ENCODE measurements around the gene ZNF678. TPM values are rescaled to one million over a fixed set of nuclear protein-coding genes. Genes with fewer than 3 reads are reported as not detected.
A peak's percentile ranks its signal among the peaks of the same experiment; 100 is the strongest.

ZNF678 gene
- total and polyA plus RNA-seq, 9 of the 15 experiments (the other 6 are each of a cell fraction or from before 2014, with no cell fraction given), result 3.0 to 16.8 (median 8.0) TPM

DNA sequence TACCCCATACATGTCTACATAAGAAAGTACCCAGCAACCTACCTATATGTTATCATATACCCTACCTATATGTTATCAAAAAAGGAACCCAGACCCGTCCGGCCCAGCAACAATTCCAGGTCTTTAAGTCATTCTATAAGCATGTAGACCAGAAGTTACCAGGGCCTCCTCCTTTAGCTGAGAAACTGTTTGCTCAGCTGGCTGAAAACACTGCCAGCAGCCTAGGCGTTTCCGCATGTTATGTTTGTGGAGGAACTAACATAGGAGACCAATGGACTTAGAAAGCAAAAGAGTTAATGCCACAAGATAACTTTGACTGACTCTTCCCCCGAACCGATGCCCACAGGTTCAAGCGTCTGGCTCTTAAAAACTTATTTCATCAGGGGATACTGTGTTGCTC lies 7.1 kb upstream of the ZNF678 start (continued):
- TF ChIP-seq ZNF830 (CRISPR knock-in tag; IDR thresholded peaks at IDR 0.05) (no peak), ZNF785 (CRISPR knock-in tag; IDR thresholded peaks at IDR 0.05) (no peak)

DNA sequence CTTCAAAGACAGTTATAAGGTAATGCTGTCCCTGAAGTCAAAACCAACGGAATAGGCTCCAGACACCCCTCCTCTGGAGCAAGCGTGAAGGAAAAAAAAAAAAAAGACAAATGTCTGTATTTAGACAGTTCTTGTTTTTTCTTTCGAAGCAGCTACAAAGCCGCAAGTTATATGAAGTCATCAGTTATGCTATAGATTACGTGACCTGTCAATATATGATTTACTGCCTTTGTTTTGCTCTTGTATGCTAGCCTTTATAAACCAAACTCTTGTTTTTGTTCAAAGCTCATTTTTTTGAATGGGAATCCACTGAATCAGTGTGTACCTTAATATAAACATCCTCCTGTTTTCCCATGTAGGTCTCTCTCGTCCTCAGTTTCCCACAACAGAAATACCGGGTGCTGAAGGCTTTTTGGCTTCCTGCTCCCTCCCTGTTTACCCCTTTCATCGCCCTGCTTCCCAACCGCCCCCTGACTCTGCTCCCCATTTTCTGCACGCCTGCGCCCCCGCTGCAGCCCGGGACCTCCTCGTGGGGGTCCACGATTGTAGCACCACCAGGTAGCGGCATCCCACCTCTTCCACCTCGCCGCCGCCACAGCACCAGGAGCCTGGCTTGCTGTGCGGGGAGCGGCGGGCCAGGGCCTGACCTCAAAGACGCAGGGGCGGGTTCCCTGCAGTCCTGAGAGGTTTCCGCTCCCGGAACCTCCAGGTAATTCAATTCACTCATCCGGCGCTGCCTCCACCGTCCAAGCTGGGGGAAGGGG lies 5.2 kb upstream of the ZNF678 start:
- ATAC-seq (no peak), FAIRE-seq (no peak), DNase-seq (ENCODE audit: extremely low read depth in 1 of 4, low spot score in 3 of 4) (no peak)
- H3K4me3 ChIP-seq, result no peak overlapping the region
- TF ChIP-seq NFIC (IDR thresholded peaks at IDR 0.05), result no peak
- no peak for TF ChIP-seq HOXB6 (CRISPR knock-in tag; IDR thresholded peaks at IDR 0.05; ENCODE audit: borderline replicate concordance)
- 0 out of 2 replicates have a peak, but pooled peaks have one; percentile 33 for TF ChIP-seq MBD1 (CRISPR knock-in tag; IDR thresholded peaks at IDR 0.05)
- peak; percentile 57 for TF ChIP-seq MEIS2 (IDR thresholded peaks at IDR 0.05; ENCODE audit: partially characterized antibody)
- TF ChIP-seq, protein P1, sequence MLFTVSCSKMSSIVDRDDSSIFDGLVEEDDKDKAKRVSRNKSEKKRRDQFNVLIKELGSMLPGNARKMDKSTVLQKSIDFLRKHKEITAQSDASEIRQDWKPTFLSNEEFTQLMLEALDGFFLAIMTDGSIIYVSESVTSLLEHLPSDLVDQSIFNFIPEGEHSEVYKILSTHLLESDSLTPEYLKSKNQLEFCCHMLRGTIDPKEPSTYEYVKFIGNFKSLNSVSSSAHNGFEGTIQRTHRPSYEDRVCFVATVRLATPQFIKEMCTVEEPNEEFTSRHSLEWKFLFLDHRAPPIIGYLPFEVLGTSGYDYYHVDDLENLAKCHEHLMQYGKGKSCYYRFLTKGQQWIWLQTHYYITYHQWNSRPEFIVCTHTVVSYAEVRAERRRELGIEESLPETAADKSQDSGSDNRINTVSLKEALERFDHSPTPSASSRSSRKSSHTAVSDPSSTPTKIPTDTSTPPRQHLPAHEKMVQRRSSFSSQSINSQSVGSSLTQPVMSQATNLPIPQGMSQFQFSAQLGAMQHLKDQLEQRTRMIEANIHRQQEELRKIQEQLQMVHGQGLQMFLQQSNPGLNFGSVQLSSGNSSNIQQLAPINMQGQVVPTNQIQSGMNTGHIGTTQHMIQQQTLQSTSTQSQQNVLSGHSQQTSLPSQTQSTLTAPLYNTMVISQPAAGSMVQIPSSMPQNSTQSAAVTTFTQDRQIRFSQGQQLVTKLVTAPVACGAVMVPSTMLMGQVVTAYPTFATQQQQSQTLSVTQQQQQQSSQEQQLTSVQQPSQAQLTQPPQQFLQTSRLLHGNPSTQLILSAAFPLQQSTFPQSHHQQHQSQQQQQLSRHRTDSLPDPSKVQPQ (CRISPR knock-in tag; IDR thresholded peaks at IDR 0.05; ENCODE audit: borderline replicate concordance), result no peak
- TF ChIP-seq PKNOX1 (IDR thresholded peaks at IDR 0.05), result peak; percentile 64
- TF ChIP-seq, protein P2, sequence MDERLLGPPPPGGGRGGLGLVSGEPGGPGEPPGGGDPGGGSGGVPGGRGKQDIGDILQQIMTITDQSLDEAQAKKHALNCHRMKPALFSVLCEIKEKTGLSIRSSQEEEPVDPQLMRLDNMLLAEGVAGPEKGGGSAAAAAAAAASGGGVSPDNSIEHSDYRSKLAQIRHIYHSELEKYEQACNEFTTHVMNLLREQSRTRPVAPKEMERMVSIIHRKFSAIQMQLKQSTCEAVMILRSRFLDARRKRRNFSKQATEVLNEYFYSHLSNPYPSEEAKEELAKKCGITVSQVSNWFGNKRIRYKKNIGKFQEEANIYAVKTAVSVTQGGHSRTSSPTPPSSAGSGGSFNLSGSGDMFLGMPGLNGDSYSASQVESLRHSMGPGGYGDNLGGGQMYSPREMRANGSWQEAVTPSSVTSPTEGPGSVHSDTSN (CRISPR knock-in tag; IDR thresholded peaks at IDR 0.05; ENCODE audit: low read depth), result no peak
- TF ChIP-seq, protein P2 (tag; conservative IDR thresholded peaks at IDR 0.05; ENCODE audit: low read depth), result peak; percentile 46; the same call in 1 of the 2 replicates
- no peak overlapping the region for H3K4me2 ChIP-seq (ENCODE audit: insufficient read depth, low read length)
- in situ Hi-C loops (cut with MboI), result no loop called here
- H3K27me3 ChIP-seq (ENCODE audit: control insufficient read depth in 2 of 2, insufficient read depth in 2 of 2, low read length in 2 of 2), result peaks cover 0 to 5% of the 10 kb centered on the region in 2 experiments; a peak in 1 of 5 replicates
- H3K9ac ChIP-seq (ENCODE audit: insufficient read depth in 1 of 2, low read depth in 2 of 2, low read length in 2 of 2), result no peak overlapping the region
- no peaks in the 10 kb centered on the region for H3K36me3 ChIP-seq (ENCODE audit: control insufficient read depth, insufficient read depth, low read length)
- H3K27ac ChIP-seq (ENCODE audit: extremely low read depth, low read depth, low read length), result no peak overlapping the region
- no TSS peak for BruUV-seq (replicated peaks)
- CTCF ChIA-PET (ENCODE audit: low intra/inter-chr PET ratio), result no interaction called here
- no peaks in the 10 kb centered on the region for H4K20me1 ChIP-seq (replicated peaks; ENCODE audit: control insufficient read depth, insufficient read depth, low read length)
- peaks cover 18% of the 10 kb centered on the region for H3K9me3 ChIP-seq (replicated peaks; ENCODE audit: control insufficient read depth, insufficient read depth, low read depth, low read length)
- H3K9me1 ChIP-seq (ENCODE audit: control insufficient read depth, insufficient read depth, low read length), result no peaks in the 10 kb centered on the region
- peaks cover 0 to 19% of the 10 kb centered on the region in 2 experiments; a peak in 3 of 5 replicates for H3K4me1 ChIP-seq (replicated peaks in 1 of 2; ENCODE audit: control insufficient read depth in 2 of 2, insufficient read depth in 2 of 2, low read length in 2 of 2)
- 29% methylated on average over 27 of the region's 29 CpGs for WGBS (ENCODE audit: insufficient coverage, low coverage, missing lambda C conversion rate)
- intact Hi-C loops (cut with micrococcal nuclease), result no loop called here
- H3K79me2 ChIP-seq (ENCODE audit: control insufficient read depth, insufficient read depth, low read length), result no peaks in the 10 kb centered on the region
- POLR2A ChIA-PET, result no interaction called here
- no peak overlapping the region; the same call in 1 of the 2 replicates for H2AFZ ChIP-seq (ENCODE audit: low read depth, low read length)

Data from K562 (cell line).